GM21619 (cell line): ENCODE results near the gene MIB1.

Source experiments
- ATAC-seq: cut with Tn5 transposase; IDR thresholded peaks from one replicate; pipeline ENCODE4 v1.9.1; 2021; ENCODE audit not compliant: unreplicated experiment

MIB1 gene

GRCh38 chr18:21808185-21808584 lies 67.6 kb downstream of the MIB1 start:
- no peak for ATAC-seq

- ATAC-seq, result no peak
Observed at GRCh38 chr18:21809725-21810124, 69.1 kb downstream of the MIB1 start.

- no peak for ATAC-seq
Observed at GRCh38 chr18:21815101-21815500, 74.5 kb downstream of the MIB1 start.

- ATAC-seq, result no peak
Observed at GRCh38 chr18:21820033-21820810, 79.6 kb downstream of the MIB1 start.

GRCh38 chr18:21820811-21821143 lies 80.2 kb downstream of the MIB1 start:
- no peak for ATAC-seq

GRCh38 chr18:21823848-21824247 lies 83.3 kb downstream of the MIB1 start:
- no peak for ATAC-seq

GRCh38 chr18:21826196-21826595 lies 85.6 kb downstream of the MIB1 start:
- ATAC-seq, result no peak

- no peak for ATAC-seq
Observed at GRCh38 chr18:21826641-21827302, 86.2 kb downstream of the MIB1 start.

- no peak for ATAC-seq
Observed at GRCh38 chr18:21830532-21830931, 89.9 kb downstream of the MIB1 start.

GRCh38 chr18:21831413-21831831 lies 90.8 kb downstream of the MIB1 start:
- no peak for ATAC-seq

- ATAC-seq, result no peak
Observed at GRCh38 chr18:21833604-21834298, 93.2 kb downstream of the MIB1 start.

GRCh38 chr18:21834299-21834660 lies 93.7 kb downstream of the MIB1 start:
- no peak for ATAC-seq

GRCh38 chr18:21841570-21841969 lies 101.0 kb downstream of the MIB1 start:
- no peak for ATAC-seq

GRCh38 chr18:21843341-21843740 lies 102.7 kb downstream of the MIB1 start:
- no peak for ATAC-seq

- ATAC-seq, result no peak
Observed at GRCh38 chr18:21851327-21851961, 110.9 kb downstream of the MIB1 start.

GRCh38 chr18:21853016-21853415 lies 112.4 kb downstream of the MIB1 start:
- peak; percentile 90 for ATAC-seq

- ATAC-seq, result no peak
Observed at GRCh38 chr18:21853775-21854552, 113.4 kb downstream of the MIB1 start.

- ATAC-seq, result no peak
Observed at GRCh38 chr18:21855432-21855831, 114.8 kb downstream of the MIB1 start.

GRCh38 chr18:21857871-21858270 lies 117.3 kb downstream of the MIB1 start:
- peak; percentile 38 for ATAC-seq

- ATAC-seq, result no peak
Observed at GRCh38 chr18:21858544-21858943, 118.0 kb downstream of the MIB1 start.

- ATAC-seq, result no peak
Observed at GRCh38 chr18:21864386-21864785, 123.8 kb downstream of the MIB1 start.
